Measurements from ENCODE around the gene DLG2.

The DLG2 gene

GRCh38 chr11:85089654-85090053, 537.5 kb downstream of the DLG2 start:
- DNase-seq (ENCODE audit: low read depth) = no peak
- no peak for TF ChIP-seq CTCF (IDR thresholded peaks at IDR 0.05; ENCODE audit: insufficient read depth, low read depth, low read length, missing control alignments)
- H3K4me3 ChIP-seq (ENCODE audit: low read length) = no peak overlapping the region

- peak; percentile 2 for DNase-seq (ENCODE audit: low read depth)
- TF ChIP-seq CTCF (IDR thresholded peaks at IDR 0.05; ENCODE audit: insufficient read depth, low read depth, low read length, missing control alignments) = no peak
- no peak overlapping the region for H3K4me3 ChIP-seq (ENCODE audit: low read length)
These were observed 538.9 kb downstream of the DLG2 start for GRCh38 chr11:85088286-85088685.

- H3K4me3 ChIP-seq (ENCODE audit: low read length) = no peak overlapping the region
- DNase-seq (ENCODE audit: low read depth) = peak; percentile 77
- TF ChIP-seq CTCF (IDR thresholded peaks at IDR 0.05; ENCODE audit: insufficient read depth, low read depth, low read length, missing control alignments) = no peak
These were observed 540.5 kb downstream of the DLG2 start for GRCh38 chr11:85086504-85087284.

- DNase-seq (ENCODE audit: low read depth) = peak; percentile 31
- TF ChIP-seq CTCF (IDR thresholded peaks at IDR 0.05; ENCODE audit: insufficient read depth, low read depth, low read length, missing control alignments) = no peak
- H3K4me3 ChIP-seq (ENCODE audit: low read length) = no peak overlapping the region
These were observed 550.4 kb downstream of the DLG2 start for GRCh38 chr11:85076535-85077330.

GRCh38 chr11:85062659-85063058, 564.5 kb downstream of the DLG2 start:
- DNase-seq (ENCODE audit: low read depth) = no peak
- no peak overlapping the region for H3K4me3 ChIP-seq (ENCODE audit: low read length)
- no peak for TF ChIP-seq CTCF (IDR thresholded peaks at IDR 0.05; ENCODE audit: insufficient read depth, low read depth, low read length, missing control alignments)

- TF ChIP-seq CTCF (IDR thresholded peaks at IDR 0.05; ENCODE audit: insufficient read depth, low read depth, low read length, missing control alignments) = no peak
- H3K4me3 ChIP-seq (ENCODE audit: low read length) = no peak overlapping the region
- no peak for DNase-seq (ENCODE audit: low read depth)
These were observed 574.5 kb downstream of the DLG2 start for GRCh38 chr11:85052636-85053035.

Data from epithelial cell of esophagus (primary cell).